Measurements from ENCODE around the gene ADAMTS12.
"Not testable (repeated sequence)": the region's sequence is repeated elsewhere in the genome, so short reads cannot be mapped to it uniquely, and the experiment has no call there.

Gene ADAMTS12

GRCh38 chr5:33891788-33892619 is at the start of gene ADAMTS12:
Gene ADAMTS12, minus strand, starts transcription at chr5:33891990. Its CDS starts 134 bp downstream, at chr5:33891856.
- no peak for DNase-seq

- no peak for DNase-seq
These were observed 49.3 kb upstream of the ADAMTS12 start for GRCh38 chr5:33941090-33941489.

- no peak for DNase-seq
These were observed 47.9 kb upstream of the ADAMTS12 start for GRCh38 chr5:33939556-33940262.

GRCh38 chr5:33938881-33939280 is 47.1 kb upstream of the ADAMTS12 start:
- no peak for DNase-seq

GRCh38 chr5:33938507-33938796 is 46.7 kb upstream of the ADAMTS12 start:
- DNase-seq, result no peak

- no peak for DNase-seq
These were observed 46.1 kb upstream of the ADAMTS12 start for GRCh38 chr5:33937707-33938506.

GRCh38 chr5:33937017-33937706 is 45.4 kb upstream of the ADAMTS12 start:
- DNase-seq, result no peak

- DNase-seq, result no peak
These were observed 44.7 kb upstream of the ADAMTS12 start, which contains the start of gene RXFP3 for GRCh38 chr5:33936381-33937016. Gene RXFP3, plus strand, starts transcription at chr5:33936386. Its CDS starts 355 bp downstream, at chr5:33936741.

GRCh38 chr5:33936004-33936380 is 44.2 kb upstream of the ADAMTS12 start:
- no peak for DNase-seq

GRCh38 chr5:33934176-33934575 is 42.4 kb upstream of the ADAMTS12 start:
- no peak for DNase-seq

GRCh38 chr5:33933723-33934169 is 42.0 kb upstream of the ADAMTS12 start:
- DNase-seq, result no peak

- DNase-seq, result no peak
These were observed 39.3 kb upstream of the ADAMTS12 start for GRCh38 chr5:33931136-33931535.

GRCh38 chr5:33929925-33930690 is 38.3 kb upstream of the ADAMTS12 start:
- no peak for DNase-seq

- DNase-seq, result no peak
These were observed 36.5 kb upstream of the ADAMTS12 start for GRCh38 chr5:33928283-33928682.

GRCh38 chr5:33927685-33928084 is 35.9 kb upstream of the ADAMTS12 start:
- DNase-seq, result no peak

GRCh38 chr5:33925278-33925677 is 33.5 kb upstream of the ADAMTS12 start:
- no peak for DNase-seq

- DNase-seq, result no peak
These were observed 29.2 kb upstream of the ADAMTS12 start for GRCh38 chr5:33921002-33921401.

- DNase-seq, result not testable (repeated sequence)
These were observed 23.1 kb upstream of the ADAMTS12 start for GRCh38 chr5:33914844-33915243.

GRCh38 chr5:33906248-33906647 is 14.5 kb upstream of the ADAMTS12 start:
- not testable (repeated sequence) for DNase-seq

GRCh38 chr5:33905381-33905780 is 13.6 kb upstream of the ADAMTS12 start:
- DNase-seq, result no peak

- DNase-seq, result no peak
These were observed 11.3 kb upstream of the ADAMTS12 start for GRCh38 chr5:33903118-33903517.

Data from bone marrow (tissue), 2 donors.